ENCODE results near the gene STUB1.

The STUB1 gene

GRCh38 chr16:694863-695354 is 14.7 kb downstream of the STUB1 start:
- Histone ChIP-seq H3K27ac (ENCODE audit: low read length) (no peak overlapping the region), H3K4me1 (ENCODE audit: insufficient read depth, low read length) (no peaks in the 10 kb centered on the region), H3K9ac (ENCODE audit: low read depth, low read length) (no peak overlapping the region), H3K36me3 (ENCODE audit: insufficient read depth, low read depth, low read length) (no peaks in the 10 kb centered on the region), H3K9me3 (ENCODE audit: insufficient read depth, low read depth, low read length) (no peaks in the 10 kb centered on the region), H3K4me3 (ENCODE audit: low read length) (peak overlapping the region; percentile 65; the same call in 1 of the 2 replicates), H3K27me3 (ENCODE audit: insufficient read depth, low read length) (peaks cover 91% of the 10 kb centered on the region)

- H3K4me1 ChIP-seq (ENCODE audit: insufficient read depth, low read length): no peaks in the 10 kb centered on the region
- H3K27ac ChIP-seq (ENCODE audit: low read length): no peak overlapping the region
- H3K27me3 ChIP-seq (ENCODE audit: insufficient read depth, low read length): peaks cover 97% of the 10 kb centered on the region
- H3K9me3 ChIP-seq (ENCODE audit: insufficient read depth, low read depth, low read length): no peaks in the 10 kb centered on the region
- H3K4me3 ChIP-seq (ENCODE audit: low read length): peak overlapping the region; percentile 79
- no peak overlapping the region for H3K9ac ChIP-seq (ENCODE audit: low read depth, low read length)
- H3K36me3 ChIP-seq (ENCODE audit: insufficient read depth, low read depth, low read length): no peaks in the 10 kb centered on the region
These were observed 15.3 kb downstream of the STUB1 start for GRCh38 chr16:695355-696089.

DNA sequence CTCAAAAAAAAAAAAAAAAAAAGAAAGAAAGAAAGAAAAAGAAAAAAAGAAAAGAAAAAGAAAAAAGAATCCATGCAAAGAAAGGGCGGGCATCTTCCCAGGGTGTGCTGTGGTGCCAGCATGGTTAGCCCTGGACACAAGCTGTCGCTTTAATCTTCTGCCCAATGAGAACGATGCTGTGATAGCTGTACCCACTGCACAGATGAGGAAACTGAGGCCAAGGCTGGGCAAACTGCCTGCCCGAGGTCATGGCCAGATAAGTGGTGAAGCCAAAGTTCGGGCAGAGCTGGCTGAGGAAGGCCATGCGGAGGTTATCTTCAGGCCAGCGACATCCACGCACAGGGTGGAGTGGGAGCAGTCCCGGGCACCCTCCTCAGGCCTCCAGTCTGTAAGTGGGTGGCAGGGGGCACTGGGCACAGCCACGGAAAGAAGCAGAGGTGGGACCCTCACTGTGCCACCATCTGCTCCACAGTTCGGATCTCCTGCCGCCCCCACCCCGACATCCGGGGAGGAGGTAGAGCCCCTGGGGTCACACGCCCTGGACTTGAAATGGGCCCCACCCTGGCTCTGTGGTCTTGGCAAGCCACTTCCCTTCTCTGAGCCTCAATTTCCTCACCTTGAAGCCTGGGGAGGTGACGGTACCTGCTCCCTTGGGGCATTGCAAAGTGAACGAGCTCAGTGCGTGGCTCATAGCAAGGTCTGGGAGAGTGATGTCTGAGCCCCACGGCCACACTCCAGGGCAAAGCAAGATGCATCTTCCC is 18.9 kb downstream of the STUB1 start:
- Histone ChIP-seq H3K36me3 (ENCODE audit: insufficient read depth, low read depth, low read length) (no peaks in the 10 kb centered on the region), H3K27me3 (ENCODE audit: insufficient read depth, low read length) (peaks cover 97% of the 10 kb centered on the region)

DNA sequence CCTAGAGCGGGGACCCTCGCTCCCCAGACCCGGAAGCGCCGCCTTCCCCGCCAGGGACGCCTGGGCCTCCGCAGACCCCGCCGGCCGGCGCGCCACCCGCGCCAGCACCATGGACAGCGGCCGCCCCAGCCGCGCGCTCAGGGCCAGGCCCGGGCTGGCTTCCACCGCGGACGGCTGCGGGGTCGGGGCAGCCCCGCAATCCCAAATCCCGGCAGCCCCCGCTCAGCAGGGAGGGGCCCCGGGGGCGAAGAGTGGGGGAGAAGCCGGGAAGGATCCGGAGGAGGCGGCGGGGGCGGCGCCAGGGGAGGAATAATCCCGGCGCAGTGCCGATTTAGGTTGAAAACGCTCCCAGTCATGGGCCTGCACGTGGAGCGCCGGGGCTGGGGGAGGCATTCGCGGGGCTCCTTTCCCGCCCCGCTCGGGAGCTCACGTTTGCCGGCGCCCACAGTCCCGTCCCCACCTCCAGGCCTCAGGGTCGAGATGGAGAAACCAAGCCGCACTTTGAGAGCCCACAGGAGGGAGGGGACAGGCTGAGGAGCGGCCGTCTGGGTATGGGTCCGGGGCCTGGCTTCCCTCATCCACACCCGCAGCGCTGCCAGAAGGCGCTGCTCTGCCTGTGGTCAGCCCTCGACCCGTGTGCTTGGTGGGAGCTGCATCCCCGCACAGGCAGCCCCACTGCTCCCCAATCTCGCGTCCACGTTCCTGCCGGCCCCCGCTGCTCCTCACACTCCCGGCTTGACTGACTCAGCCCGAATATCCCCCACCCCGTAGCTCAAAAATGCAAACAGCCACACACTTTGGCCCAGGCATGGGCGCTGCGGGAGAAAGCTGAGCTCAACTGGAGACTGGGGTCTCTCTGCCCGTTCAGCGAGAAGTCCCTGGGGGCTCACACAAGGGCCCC is 20.7 kb downstream of the STUB1 start:
- Histone ChIP-seq H3K9ac (ENCODE audit: low read depth, low read length) (no peak overlapping the region), H3K4me3 (ENCODE audit: low read length) (no peak overlapping the region; the same call in 1 of the 2 replicates), H3K27me3 (ENCODE audit: insufficient read depth, low read length) (peaks cover 91% of the 10 kb centered on the region), H3K27ac (ENCODE audit: low read length) (no peak overlapping the region), H3K36me3 (ENCODE audit: insufficient read depth, low read depth, low read length) (no peaks in the 10 kb centered on the region), H3K9me3 (ENCODE audit: insufficient read depth, low read depth, low read length) (no peaks in the 10 kb centered on the region), H3K4me1 (ENCODE audit: insufficient read depth, low read length) (no peaks in the 10 kb centered on the region)

More for the DNA sequence above, 18.9 kb downstream of the STUB1 start:
- no peak overlapping the region for H3K9ac ChIP-seq (ENCODE audit: low read depth, low read length)
- H3K4me1 ChIP-seq (ENCODE audit: insufficient read depth, low read length): no peaks in the 10 kb centered on the region
- no peak overlapping the region for H3K27ac ChIP-seq (ENCODE audit: low read length)
- no peaks in the 10 kb centered on the region for H3K9me3 ChIP-seq (ENCODE audit: insufficient read depth, low read depth, low read length)
- H3K4me3 ChIP-seq (ENCODE audit: low read length): no peak overlapping the region

DNA sequence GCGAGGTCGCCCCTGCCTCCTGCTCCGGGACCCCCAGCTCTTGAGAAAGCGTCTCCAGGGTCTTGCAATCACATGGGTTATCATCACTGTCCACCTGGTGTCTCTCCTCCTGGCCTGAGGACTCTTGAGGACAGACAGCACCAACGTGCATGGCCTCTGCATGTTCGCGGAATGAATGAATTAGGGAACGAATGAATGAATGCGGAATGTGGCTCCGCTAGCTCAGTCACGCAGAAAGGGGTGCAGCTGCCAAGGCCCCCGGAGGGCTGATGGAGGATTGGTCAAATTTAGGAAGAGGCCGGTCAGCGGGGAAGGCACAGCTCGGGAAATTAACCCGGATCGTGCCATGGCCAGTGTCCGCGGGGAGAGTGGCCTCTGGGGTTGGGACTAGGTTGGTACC is 22.1 kb downstream of the STUB1 start:
- Histone ChIP-seq H3K27me3 (ENCODE audit: insufficient read depth, low read length) (peaks cover 93% of the 10 kb centered on the region), H3K9ac (ENCODE audit: low read depth, low read length) (no peak overlapping the region)

GRCh38 chr16:703406-703805 is 23.2 kb downstream of the STUB1 start:
- H3K4me1 ChIP-seq (ENCODE audit: insufficient read depth, low read length): no peaks in the 10 kb centered on the region
- H3K36me3 ChIP-seq (ENCODE audit: insufficient read depth, low read depth, low read length): no peaks in the 10 kb centered on the region
- peaks cover 93% of the 10 kb centered on the region for H3K27me3 ChIP-seq (ENCODE audit: insufficient read depth, low read length)
- no peaks in the 10 kb centered on the region for H3K9me3 ChIP-seq (ENCODE audit: insufficient read depth, low read depth, low read length)
- H3K27ac ChIP-seq (ENCODE audit: low read length): no peak overlapping the region
- H3K9ac ChIP-seq (ENCODE audit: low read depth, low read length): no peak overlapping the region
- H3K4me3 ChIP-seq (ENCODE audit: low read length): no peak overlapping the region

More for the DNA sequence above, 22.1 kb downstream of the STUB1 start:
- Histone ChIP-seq H3K4me1 (ENCODE audit: insufficient read depth, low read length) (no peaks in the 10 kb centered on the region), H3K4me3 (ENCODE audit: low read length) (no peak overlapping the region), H3K9me3 (ENCODE audit: insufficient read depth, low read depth, low read length) (no peaks in the 10 kb centered on the region), H3K36me3 (ENCODE audit: insufficient read depth, low read depth, low read length) (no peaks in the 10 kb centered on the region), H3K27ac (ENCODE audit: low read length) (no peak overlapping the region)

GRCh38 chr16:704047-704446 is 23.8 kb downstream of the STUB1 start:
- Histone ChIP-seq H3K4me1 (ENCODE audit: insufficient read depth, low read length) (no peaks in the 10 kb centered on the region), H3K9ac (ENCODE audit: low read depth, low read length) (no peak overlapping the region), H3K27me3 (ENCODE audit: insufficient read depth, low read length) (peaks cover 93% of the 10 kb centered on the region), H3K36me3 (ENCODE audit: insufficient read depth, low read depth, low read length) (no peaks in the 10 kb centered on the region), H3K4me3 (ENCODE audit: low read length) (no peak overlapping the region), H3K9me3 (ENCODE audit: insufficient read depth, low read depth, low read length) (no peaks in the 10 kb centered on the region), H3K27ac (ENCODE audit: low read length) (no peak overlapping the region)

- no peaks in the 10 kb centered on the region for H3K9me3 ChIP-seq (ENCODE audit: insufficient read depth, low read depth, low read length)
- H3K9ac ChIP-seq (ENCODE audit: low read depth, low read length): no peak overlapping the region
- no peaks in the 10 kb centered on the region for H3K36me3 ChIP-seq (ENCODE audit: insufficient read depth, low read depth, low read length)
- H3K27me3 ChIP-seq (ENCODE audit: insufficient read depth, low read length): peaks cover 93% of the 10 kb centered on the region
- no peak overlapping the region for H3K27ac ChIP-seq (ENCODE audit: low read length)
- H3K4me3 ChIP-seq (ENCODE audit: low read length): no peak overlapping the region
- no peaks in the 10 kb centered on the region for H3K4me1 ChIP-seq (ENCODE audit: insufficient read depth, low read length)
These were observed 24.6 kb downstream of the STUB1 start for GRCh38 chr16:704552-705380.

DNA sequence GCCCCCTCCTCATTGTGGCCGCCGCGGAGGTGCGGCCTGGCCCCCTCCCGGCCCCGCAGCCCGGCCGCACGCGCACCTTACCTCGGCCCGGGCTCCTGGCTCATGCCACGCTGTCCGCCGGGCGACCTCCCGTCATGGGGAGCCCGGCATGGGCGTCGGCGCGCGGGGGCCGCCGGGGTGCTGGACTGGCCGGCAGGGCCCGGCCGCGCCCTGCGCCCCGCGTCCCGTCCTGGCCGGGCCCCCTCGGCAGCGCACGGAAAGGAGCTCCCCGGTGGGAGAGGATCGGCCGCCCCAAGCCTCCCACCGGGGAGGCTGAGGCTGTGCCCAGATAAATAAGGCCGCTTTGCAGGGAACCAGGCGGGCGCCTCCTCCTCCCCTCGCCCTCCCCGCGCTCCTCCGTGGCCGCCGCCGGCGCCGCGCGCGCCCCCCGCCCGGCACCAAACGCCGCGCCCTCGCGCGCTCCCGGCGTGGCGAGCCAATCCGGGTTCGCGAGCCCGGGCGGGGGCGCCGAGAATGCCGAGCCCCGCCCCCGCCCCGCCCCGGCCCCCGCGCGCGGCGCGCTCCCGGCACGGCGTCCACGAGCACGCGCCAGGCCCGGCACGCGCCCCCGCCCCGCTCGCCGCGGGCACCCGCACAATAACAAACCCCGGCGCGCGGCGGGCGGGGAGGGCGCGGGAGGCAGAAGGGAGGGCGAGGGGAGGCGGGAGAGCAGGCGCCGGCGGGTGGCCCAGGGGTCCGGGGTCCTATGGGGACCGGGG is 25.4 kb downstream of the STUB1 start, which contains the start of gene FBXL16:
Gene FBXL16 (minus strand): TSS at position 371 of the 758 bp plus-strand sequence. CDS start 8,396 bp downstream, outside the sequence.
- peaks cover 93% of the 10 kb centered on the region for H3K27me3 ChIP-seq (ENCODE audit: insufficient read depth, low read length)

More for the DNA sequence above, 25.4 kb downstream of the STUB1 start, which contains the start of gene FBXL16:
- Histone ChIP-seq H3K4me3 (ENCODE audit: low read length) (peak within 1 kb of the TSS; percentile 54), H3K27ac (ENCODE audit: low read length) (no peak within 1 kb of the TSS), H3K4me1 (ENCODE audit: insufficient read depth, low read length) (no peaks in the 10 kb centered on the region), H3K36me3 (ENCODE audit: insufficient read depth, low read depth, low read length) (no peaks in the 10 kb centered on the region), H3K9me3 (ENCODE audit: insufficient read depth, low read depth, low read length) (no peaks in the 10 kb centered on the region), H3K9ac (ENCODE audit: low read depth, low read length) (no peak within 1 kb of the TSS)

Data from iPS-20b (cell line).